Activated naive CD4-positive, alpha-beta T cell treated with anti-CD3 and anti-CD28 coated beads for 36 hours (primary cell): Measurements from ENCODE around the gene PDLIM1. TPM values are rescaled to one million over a fixed set of nuclear protein-coding genes. Genes with fewer than 3 reads are reported as not detected.

Source experiments
- CTCF ChIA-PET: fragments of 350-600 bp; sonication (Branson Sonifier 250); formaldehyde crosslinking; loops from one replicate; lab custom pipeline; 2021; ENCODE audit warnings: antibody characterized with exemption; lab: Charles Lee
- DNase-seq: peaks from one replicate; pipeline ENCODE4 v3.0.0-alpha.2; 2020
- H3K27ac Mint-ChIP-seq: one replicate; pipeline ENCODE4 v1.8.0; 2021; ENCODE audit warnings: mild to moderate bottlenecking, mixed read lengths
- H3K27me3 Mint-ChIP-seq: one replicate; pipeline ENCODE4 v1.8.0; 2021; ENCODE audit warnings: low read depth, mixed read lengths
- H3K36me3 Mint-ChIP-seq: one replicate; pipeline ENCODE4 v1.8.0; 2021; ENCODE audit warnings: low read depth, mixed read lengths
- H3K4me1 Mint-ChIP-seq: one replicate; pipeline ENCODE4 v1.8.0; 2021; ENCODE audit warnings: low read depth, mixed read lengths
- H3K4me3 Mint-ChIP-seq: one replicate; pipeline ENCODE4 v1.8.0; 2021; ENCODE audit warnings: mild to moderate bottlenecking, moderate library complexity, mixed read lengths
- H3K9me3 Mint-ChIP-seq: one replicate; pipeline ENCODE4 v1.8.0; 2021; ENCODE audit warnings: mixed read lengths
- intact Hi-C: fragments of 100-400 bp; cut with micrococcal nuclease; formaldehyde crosslinking; loops from one replicate; pipeline ENCODE4 v1.15.1; 2023
- total RNA-seq, 2 experiments: library from RNA; stranded (reverse); gene quantifications; one replicate each; pipeline ENCODE4 v1.2.3, GENCODE V29; 2021

Gene PDLIM1
- total RNA-seq, 2 experiments from 2014 or later, result 0.27 to 0.33 TPM

- Mint-ChIP-seq H3K4me1 (no peaks in the 10 kb centered on the region), H3K27me3 (peaks cover 8% of the 10 kb centered on the region), H3K9me3 (peaks cover 5% of the 10 kb centered on the region), H3K4me3 (no peak overlapping the region), H3K36me3 (no peaks in the 10 kb centered on the region), H3K27ac (no peak overlapping the region)
- intact Hi-C loops, result no loop called here
- CTCF ChIA-PET, result interaction anchor here (0.8 kb wide), 1 partner anchor 47 kb away, joined by 3 read pairs; no protein-coding TSS in a partner anchor
- no peak for DNase-seq
Measured at GRCh38 chr10:95196046-95196445, 94.8 kb downstream of the PDLIM1 start.

DNA sequence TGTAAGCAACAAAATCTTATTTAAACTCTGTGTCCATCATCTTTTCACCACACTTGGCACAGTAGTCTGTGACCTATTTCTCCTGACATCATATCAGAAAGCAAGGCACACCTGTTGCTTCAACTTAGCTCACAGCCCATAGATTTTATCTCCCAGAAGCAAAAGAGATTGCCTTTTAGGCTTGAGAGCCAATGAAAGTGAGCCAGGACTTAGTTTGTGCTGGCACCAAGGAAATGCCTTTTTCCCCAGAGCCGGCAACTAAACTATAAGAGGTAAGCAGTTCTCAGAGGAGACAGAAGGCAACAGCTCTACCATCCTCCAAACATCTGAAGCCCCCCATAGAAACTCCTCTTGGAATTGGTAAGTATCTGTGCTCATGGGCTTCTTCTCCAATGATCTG is 96.9 kb downstream of the PDLIM1 start, which contains the start of gene ACSM6:
TSS of gene ACSM6 (plus strand) at position 295 of the 400 bp plus-strand sequence. CDS start 248 bp downstream, outside the sequence.
- DNase-seq, result no peak
- H3K4me1 Mint-ChIP-seq, result no peaks in the 10 kb centered on the region

DNA sequence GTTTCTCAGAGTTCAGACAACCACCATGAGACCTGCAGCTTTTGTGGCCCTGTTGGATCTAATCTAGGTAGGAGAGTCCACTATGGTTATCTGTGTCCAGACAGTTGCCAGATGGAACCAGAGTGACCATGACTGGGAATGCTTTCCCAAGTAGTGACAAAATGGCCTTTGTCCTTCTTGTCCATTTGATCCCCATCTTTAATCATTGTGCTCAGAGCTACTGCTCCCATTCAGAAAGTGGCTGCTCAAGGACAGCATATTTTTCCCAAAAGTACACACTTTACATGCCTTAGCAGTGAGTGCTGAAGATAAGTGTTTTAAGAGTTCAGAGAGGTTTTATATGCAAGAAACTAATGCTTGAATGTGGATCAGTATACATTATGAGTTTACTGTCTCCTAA is 102.2 kb downstream of the PDLIM1 start:
- Mint-ChIP-seq H3K27me3 (peaks cover 22% of the 10 kb centered on the region), H3K9me3 (no peaks in the 10 kb centered on the region), H3K36me3 (no peaks in the 10 kb centered on the region), H3K4me1 (peaks cover 3% of the 10 kb centered on the region), H3K4me3 (no peak overlapping the region), H3K27ac (no peak overlapping the region)
- CTCF ChIA-PET, result interaction anchor here (0.7 kb wide), 1 partner anchor 174 kb away, joined by 3 read pairs; no protein-coding TSS in a partner anchor
- no peak for DNase-seq
- intact Hi-C loops, result no loop called here

More for the DNA sequence above, 96.9 kb downstream of the PDLIM1 start, which contains the start of gene ACSM6:
- H3K36me3 Mint-ChIP-seq, result no peaks in the 10 kb centered on the region
- H3K9me3 Mint-ChIP-seq, result no peaks in the 10 kb centered on the region
- no peak within 1 kb of the TSS for H3K4me3 Mint-ChIP-seq
- intact Hi-C loops, result no loop called here
- peaks cover 8% of the 10 kb centered on the region for H3K27me3 Mint-ChIP-seq
- CTCF ChIA-PET, result interaction anchor here (1.1 kb wide), 1 partner anchor 10 kb away, joined by 5 read pairs; no protein-coding TSS in a partner anchor
- H3K27ac Mint-ChIP-seq, result no peak within 1 kb of the TSS

DNA sequence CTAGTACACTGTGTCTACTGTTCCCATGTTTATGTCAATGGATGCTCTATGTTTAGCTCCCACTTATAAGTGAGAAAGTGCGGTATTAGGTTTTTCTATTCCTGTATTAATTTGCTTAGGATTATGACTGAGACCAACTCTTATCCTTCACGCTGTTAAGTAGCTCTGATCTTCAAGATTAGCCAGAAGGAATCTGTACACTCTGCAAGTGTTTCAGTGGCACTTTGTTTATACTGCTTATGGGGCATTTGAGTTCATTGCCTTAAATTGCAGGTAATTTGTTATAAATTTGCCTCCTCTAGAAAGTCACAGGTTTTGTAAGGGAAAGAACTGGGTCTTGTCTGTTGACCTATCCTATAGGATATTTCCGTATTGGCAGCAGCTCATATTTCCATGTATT is 103.2 kb downstream of the PDLIM1 start:
- Mint-ChIP-seq H3K27ac (no peak overlapping the region), H3K9me3 (no peaks in the 10 kb centered on the region), H3K36me3 (no peaks in the 10 kb centered on the region), H3K4me3 (no peak overlapping the region), H3K27me3 (peaks cover 25% of the 10 kb centered on the region), H3K4me1 (peaks cover 3% of the 10 kb centered on the region)
- intact Hi-C loops, result no loop called here
- CTCF ChIA-PET, result no interaction called here
- DNase-seq, result no peak

Other genes starting within 250 kb of the PDLIM1 start
- not detected for gene CYP2C8, start 221.5 kb downstream of the PDLIM1 start, total RNA-seq
- gene ACSM6, start 96.8 kb downstream of the PDLIM1 start, total RNA-seq, result not detected